Fibroblast of pulmonary artery (primary cell): ENCODE data around the gene CEACAM18.
"Not testable (repeated sequence)": the region's sequence is repeated elsewhere in the genome, so short reads cannot be mapped to it uniquely, and the experiment has no call there.

Experiments used
- DNase-seq: peaks from one replicate; pipeline ENCODE4 v3.0.0-alpha.2; 2010; ENCODE audit warnings: low read depth
- H3K4me3 ChIP-seq: replicated peaks from 2 replicates; pipeline ENCODE4 v1.5.1; 2011; ENCODE audit warnings: low read depth, mild to moderate bottlenecking, control low read depth, low read length, moderate library complexity
- TF ChIP-seq, protein P1 (sequence below): IDR thresholded peaks from 2 replicates; pipeline ENCODE4 v1.5.1; 2011; ENCODE audit warnings: mild to moderate bottlenecking, control low read depth, low read length, inconsistent platforms; ENCODE audit errors: missing control alignments

CEACAM18 gene

DNA sequence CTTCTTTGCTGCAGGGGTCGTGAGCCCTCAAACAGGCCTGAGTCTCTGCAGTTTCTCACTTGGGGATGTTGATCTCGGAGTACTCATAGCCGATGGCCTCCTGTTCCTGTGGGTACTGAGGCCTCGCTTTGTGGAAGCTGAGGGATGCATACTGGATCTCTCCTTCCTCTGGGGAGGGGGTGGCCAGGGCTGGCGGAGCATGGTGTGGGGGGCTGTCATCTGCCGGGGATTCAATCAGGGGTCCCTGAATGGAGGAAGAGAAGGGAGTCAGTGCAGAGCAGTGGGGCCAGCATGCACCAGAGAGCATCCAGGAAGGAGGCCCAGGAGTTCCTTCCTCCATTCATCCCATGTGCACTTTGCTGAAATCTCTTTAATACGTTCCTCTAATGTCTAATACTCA, 13.2 kb downstream of the CEACAM18 start:
- TF ChIP-seq, protein P1, sequence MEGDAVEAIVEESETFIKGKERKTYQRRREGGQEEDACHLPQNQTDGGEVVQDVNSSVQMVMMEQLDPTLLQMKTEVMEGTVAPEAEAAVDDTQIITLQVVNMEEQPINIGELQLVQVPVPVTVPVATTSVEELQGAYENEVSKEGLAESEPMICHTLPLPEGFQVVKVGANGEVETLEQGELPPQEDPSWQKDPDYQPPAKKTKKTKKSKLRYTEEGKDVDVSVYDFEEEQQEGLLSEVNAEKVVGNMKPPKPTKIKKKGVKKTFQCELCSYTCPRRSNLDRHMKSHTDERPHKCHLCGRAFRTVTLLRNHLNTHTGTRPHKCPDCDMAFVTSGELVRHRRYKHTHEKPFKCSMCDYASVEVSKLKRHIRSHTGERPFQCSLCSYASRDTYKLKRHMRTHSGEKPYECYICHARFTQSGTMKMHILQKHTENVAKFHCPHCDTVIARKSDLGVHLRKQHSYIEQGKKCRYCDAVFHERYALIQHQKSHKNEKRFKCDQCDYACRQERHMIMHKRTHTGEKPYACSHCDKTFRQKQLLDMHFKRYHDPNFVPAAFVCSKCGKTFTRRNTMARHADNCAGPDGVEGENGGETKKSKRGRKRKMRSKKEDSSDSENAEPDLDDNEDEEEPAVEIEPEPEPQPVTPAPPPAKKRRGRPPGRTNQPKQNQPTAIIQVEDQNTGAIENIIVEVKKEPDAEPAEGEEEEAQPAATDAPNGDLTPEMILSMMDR, result no peak
- no peak overlapping the region for H3K4me3 ChIP-seq
- no peak for DNase-seq

DNA sequence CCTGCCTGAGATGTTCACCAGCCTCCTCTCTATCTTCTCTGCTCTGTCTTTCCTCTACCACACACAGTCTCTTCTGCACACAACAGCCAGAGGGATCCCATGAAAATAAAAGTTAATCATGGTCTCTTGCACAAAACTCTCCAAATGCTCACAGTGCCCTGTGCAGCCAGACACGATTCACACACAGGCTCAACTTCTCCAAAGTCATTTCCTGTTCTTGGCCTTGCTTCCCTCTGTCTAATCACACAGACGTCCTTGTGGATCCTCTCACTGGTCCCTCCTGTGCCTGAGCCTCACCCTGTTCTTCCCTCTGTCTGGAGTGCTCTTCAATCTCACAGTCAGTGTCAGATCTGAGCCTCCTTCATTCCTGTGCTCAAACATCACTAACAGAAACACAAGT, 15.4 kb downstream of the CEACAM18 start:
- no peak for DNase-seq
- H3K4me3 ChIP-seq, result no peak overlapping the region

DNA sequence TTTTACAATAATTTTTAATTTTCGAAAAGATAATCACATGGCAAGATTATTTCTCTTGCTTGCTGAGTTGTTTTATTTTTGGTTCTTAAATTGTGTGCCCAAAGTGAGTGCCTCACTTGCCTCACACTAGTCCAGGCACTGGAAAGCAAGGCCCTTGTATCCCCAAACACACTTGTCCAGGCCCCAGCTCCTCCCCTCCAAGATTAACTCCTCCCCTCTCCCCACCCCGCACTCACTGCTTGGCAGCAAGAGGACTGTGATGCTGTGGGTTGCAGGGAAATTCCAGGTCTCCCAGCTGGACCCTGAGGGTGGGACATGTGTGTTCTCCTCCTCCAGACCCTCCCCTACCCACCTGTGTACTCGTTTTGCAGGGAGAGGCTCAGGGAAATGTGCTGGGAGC, 19.3 kb downstream of the CEACAM18 start:
- TF ChIP-seq, protein P1, result no peak
- H3K4me3 ChIP-seq, result no peak overlapping the region
- DNase-seq, result no peak

More for the DNA sequence above, 15.4 kb downstream of the CEACAM18 start:
- TF ChIP-seq, protein P1, result no peak

DNA sequence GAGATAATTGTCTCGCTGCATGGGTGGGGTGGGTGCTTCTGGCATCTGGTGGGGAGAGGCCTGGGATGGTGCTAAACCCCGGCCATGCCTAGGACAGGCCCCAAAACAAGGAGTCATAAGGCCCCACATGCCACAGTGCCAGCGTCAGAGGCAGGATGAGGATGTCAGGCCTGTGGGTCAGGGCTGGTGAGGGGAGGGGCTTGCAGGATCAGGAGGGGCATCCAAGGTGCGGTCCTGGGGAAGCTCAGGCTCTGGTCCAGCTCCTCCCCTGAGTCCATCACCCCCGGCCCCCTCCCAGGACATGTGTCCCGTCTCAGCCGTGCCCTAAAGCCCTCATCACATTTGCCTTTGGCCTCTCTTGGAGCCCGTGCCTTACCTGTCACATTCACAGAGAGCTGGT, 22.6 kb downstream of the CEACAM18 start:
- DNase-seq, H3K4me3 ChIP-seq: not testable (repeated sequence)

DNA sequence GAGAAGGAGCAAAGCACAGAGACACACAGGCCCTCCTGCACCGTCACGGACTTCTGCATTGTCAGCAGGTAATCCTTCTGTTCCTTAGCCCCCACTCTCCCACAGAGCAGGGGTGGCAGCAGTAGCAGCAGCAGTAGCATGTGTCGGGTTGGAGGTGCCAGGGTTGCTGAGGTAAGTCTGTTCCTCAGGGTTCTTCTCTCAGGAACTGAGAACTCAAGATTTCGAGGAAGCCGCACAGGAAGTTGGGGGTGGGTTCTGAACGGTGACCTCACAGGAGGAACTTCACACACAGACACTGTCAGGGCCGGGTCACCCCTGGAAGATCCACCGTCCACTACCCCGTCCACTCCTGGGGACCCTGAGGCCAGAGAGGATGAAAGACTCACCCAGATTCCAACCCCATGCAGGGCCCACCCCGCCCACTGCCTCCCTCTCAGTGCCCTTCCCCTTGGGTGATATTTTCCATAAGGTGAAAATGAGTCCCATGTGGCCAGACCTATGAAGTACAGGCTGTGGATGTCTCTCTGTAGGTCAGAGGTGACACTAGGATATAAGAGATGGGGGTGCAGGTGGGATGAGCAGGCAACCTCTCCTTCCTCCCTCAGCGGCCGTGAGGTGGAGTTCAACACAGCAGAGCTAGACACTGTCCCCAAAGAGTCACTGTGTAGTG, 23.4 kb downstream of the CEACAM18 start, which contains the start of gene SIGLEC12:
Gene SIGLEC12 (minus strand): TSS at position 207 of the 670 bp plus-strand sequence. CDS start 67 bp downstream, at position 140.
- no peak within 1 kb of the TSS for H3K4me3 ChIP-seq
- TF ChIP-seq, protein P1, result no peak
- DNase-seq, result no peak

DNA sequence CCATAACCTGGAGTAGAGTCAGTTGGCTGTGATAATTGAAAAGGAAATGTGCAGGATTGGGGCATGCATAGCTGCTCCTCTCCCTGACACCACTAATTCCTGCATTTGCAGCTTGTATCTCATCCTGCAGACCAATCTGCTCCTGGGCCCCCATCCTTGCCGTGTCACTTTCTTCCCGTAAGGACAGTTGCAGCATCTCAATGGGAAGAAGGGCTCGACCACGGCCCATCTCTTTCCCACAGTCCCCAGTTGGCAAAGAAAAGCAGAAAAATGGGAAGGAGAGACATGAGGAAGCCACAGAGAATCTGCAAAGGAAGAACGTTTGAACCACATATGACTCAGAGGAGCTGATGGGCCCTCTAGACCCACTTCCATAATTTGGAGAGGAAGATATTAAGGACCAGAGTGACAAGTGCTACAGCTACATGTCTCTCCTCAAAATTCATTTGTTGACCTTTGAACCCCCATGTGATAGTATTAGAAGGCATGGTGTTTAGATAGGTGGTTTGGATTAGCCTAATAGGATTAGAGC, 25.0 kb downstream of the CEACAM18 start:
- TF ChIP-seq, protein P1, result no peak
- no peak for DNase-seq
- H3K4me3 ChIP-seq, result no peak overlapping the region

DNA sequence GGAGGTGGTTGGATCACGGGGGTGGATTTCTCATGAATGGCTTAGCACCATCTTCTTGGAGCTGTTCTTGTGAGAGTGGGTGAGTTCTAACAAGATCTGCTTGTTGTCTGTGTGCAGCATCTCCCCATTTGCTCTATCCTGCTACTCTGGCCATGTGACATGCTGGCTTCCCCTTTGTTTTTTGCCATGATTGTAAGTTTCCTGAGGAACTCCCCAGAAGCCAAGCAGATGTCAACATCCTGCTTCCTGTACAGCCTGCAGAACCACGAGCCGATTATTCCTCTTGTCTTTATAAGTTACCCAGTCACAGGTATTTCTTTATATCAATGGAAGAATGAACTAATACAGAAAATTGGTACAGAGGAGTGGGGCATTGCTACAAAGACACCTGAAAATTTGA, 25.6 kb downstream of the CEACAM18 start:
- H3K4me3 ChIP-seq, result no peak overlapping the region
- TF ChIP-seq, protein P1, result no peak
- DNase-seq, result no peak
